Mesendoderm (in vitro differentiated cells): ENCODE measurements around the gene C1orf115.
A peak's percentile ranks its signal among the peaks of the same experiment; 100 is the strongest.

Experiments
- DNase-seq: peaks from one replicate; pipeline ENCODE4 v3.0.0; 2013
- H2AK5ac ChIP-seq: 2 replicates; pipeline ENCODE4 v1.6.1; 2013; ENCODE audit warnings: low read length, inconsistent platforms
- H2BK120ac ChIP-seq: 2 replicates; pipeline ENCODE4 v1.6.1; 2013; ENCODE audit warnings: low read depth, mild to moderate bottlenecking, low read length, moderate library complexity, mixed read lengths
- H2BK15ac ChIP-seq: replicated peaks from 2 replicates; pipeline ENCODE4 v1.6.1; 2013; ENCODE audit warnings: low read depth, mild to moderate bottlenecking, moderate library complexity
- H2BK5ac ChIP-seq: 2 replicates; pipeline ENCODE4 v1.6.1; 2013; ENCODE audit warnings: low read length, inconsistent platforms
- H3K18ac ChIP-seq: 2 replicates; pipeline ENCODE4 v1.6.1; 2013; ENCODE audit warnings: mild to moderate bottlenecking, low read length, mixed read lengths
- H3K23ac ChIP-seq: one replicate; pipeline ENCODE4 v1.6.1; 2013; ENCODE audit warnings: low read length
- H3K27ac ChIP-seq: 2 replicates; pipeline ENCODE4 v1.5.1; 2013; ENCODE audit warnings: low read depth, mild to moderate bottlenecking, inconsistent platforms, low read length, moderate library complexity
- H3K27me3 ChIP-seq: 2 replicates; pipeline ENCODE4 v1.6.1; 2013; ENCODE audit warnings: low read length, control low read depth, mild to moderate bottlenecking, inconsistent platforms; ENCODE audit not compliant: insufficient read depth, poor library complexity
- H3K36me3 ChIP-seq: 2 replicates; pipeline ENCODE4 v1.6.1; 2013; ENCODE audit warnings: low read length, inconsistent platforms; ENCODE audit not compliant: control insufficient read depth, insufficient read depth
- H3K4ac ChIP-seq: one replicate; pipeline ENCODE4 v1.6.1; 2013; ENCODE audit warnings: low read depth, mild to moderate bottlenecking, low read length, moderate library complexity
- H3K4me1 ChIP-seq: 2 replicates; pipeline ENCODE4 v1.6.1; 2013; ENCODE audit warnings: low read depth, low read length, inconsistent platforms; ENCODE audit not compliant: control insufficient read depth
- H3K4me2 ChIP-seq: 2 replicates; pipeline ENCODE4 v1.6.1; 2013; ENCODE audit warnings: low read length
- H3K4me3 ChIP-seq: 2 replicates; pipeline ENCODE4 v1.5.1; 2013; ENCODE audit warnings: mild to moderate bottlenecking, low read length
- H3K56ac ChIP-seq: one replicate; pipeline ENCODE4 v1.6.1; 2013; ENCODE audit warnings: low read length
- H3K79me1 ChIP-seq: 2 replicates; pipeline ENCODE4 v1.6.1; 2013; ENCODE audit warnings: low read length, inconsistent platforms
- H3K79me2 ChIP-seq: 2 replicates; pipeline ENCODE4 v1.6.1; 2013; ENCODE audit warnings: mild to moderate bottlenecking, low read length; ENCODE audit not compliant: control insufficient read depth, insufficient read depth
- H3K9ac ChIP-seq: 2 replicates; pipeline ENCODE4 v1.6.1; 2013; ENCODE audit warnings: low read length, inconsistent platforms
- H4K5ac ChIP-seq: one replicate; pipeline ENCODE4 v1.6.1; 2013; ENCODE audit warnings: low read length
- H4K8ac ChIP-seq: one replicate; pipeline ENCODE4 v1.6.1; 2013; ENCODE audit warnings: low read depth, mild to moderate bottlenecking, control low read depth, low read length, moderate library complexity
- WGBS: extraction: QIAGEN DNeasy Blood & Tissue Kit; methylation state at CpG from one replicate; pipeline ENCODE4 v1.1.7; 2013; ENCODE audit warnings: low lambda C conversion rate, missing lambda C conversion rate; ENCODE audit not compliant: insufficient coverage; ENCODE audit errors: extremely low coverage; 5-methylcytosine and 5-hydroxymethylcytosine counted together

The C1orf115 gene

GRCh38 chr1:220700556-220701179 is 10.5 kb downstream of the C1orf115 start:
- Histone ChIP-seq H3K4ac (no peak overlapping the region), H3K4me1 (no peaks in the 10 kb centered on the region), H2AK5ac (no peak overlapping the region), H3K4me2 (no peak overlapping the region), H3K4me3 (no peak overlapping the region), H2BK15ac (no peak overlapping the region), H2BK120ac (no peak overlapping the region), H3K79me2 (no peaks in the 10 kb centered on the region), H4K5ac (no peak overlapping the region), H3K56ac (no peak overlapping the region), H3K18ac (no peak overlapping the region), H3K27ac (no peak overlapping the region), H3K27me3 (no peaks in the 10 kb centered on the region), H3K36me3 (no peaks in the 10 kb centered on the region), H4K8ac (no peak overlapping the region), H3K23ac (no peak overlapping the region), H2BK5ac (no peak overlapping the region), H3K9ac (no peak overlapping the region), H3K79me1 (no peaks in the 10 kb centered on the region)
- DNase-seq, result peak; percentile 60
- no CpG with 5 or more reads among the region's 2 CpGs for WGBS

GRCh38 chr1:220701974-220702373 is 11.8 kb downstream of the C1orf115 start:
- no peak overlapping the region for H4K5ac ChIP-seq
- no CpG with 5 or more reads among the region's 6 CpGs for WGBS

GRCh38 chr1:220702733-220703270 is 12.6 kb downstream of the C1orf115 start:
- Histone ChIP-seq H3K4me1 (no peaks in the 10 kb centered on the region), H3K4ac (no peak overlapping the region), H2BK120ac (no peak overlapping the region), H4K8ac (no peak overlapping the region), H3K18ac (no peak overlapping the region), H3K79me2 (no peaks in the 10 kb centered on the region), H3K4me3 (no peak overlapping the region), H3K9ac (no peak overlapping the region), H3K79me1 (no peaks in the 10 kb centered on the region), H2BK5ac (no peak overlapping the region), H3K23ac (no peak overlapping the region), H2AK5ac (no peak overlapping the region), H3K4me2 (no peak overlapping the region), H3K27me3 (no peaks in the 10 kb centered on the region), H2BK15ac (no peak overlapping the region), H4K5ac (no peak overlapping the region), H3K36me3 (no peaks in the 10 kb centered on the region), H3K56ac (peak overlapping the region; percentile 22), H3K27ac (no peak overlapping the region)
- DNase-seq, result no peak
- no CpG with 5 or more reads among the region's 5 CpGs for WGBS

More at GRCh38 chr1:220701974-220702373, 11.8 kb downstream of the C1orf115 start:
- no peak overlapping the region for H3K4me2 ChIP-seq
- H2BK120ac ChIP-seq, result no peak overlapping the region
- H3K18ac ChIP-seq, result no peak overlapping the region
- no peak overlapping the region for H3K56ac ChIP-seq
- H2BK5ac ChIP-seq, result no peak overlapping the region
- H4K8ac ChIP-seq, result no peak overlapping the region
- no peak overlapping the region for H2BK15ac ChIP-seq
- no peak for DNase-seq
- H3K36me3 ChIP-seq, result no peaks in the 10 kb centered on the region
- no peak overlapping the region for H3K23ac ChIP-seq
- H2AK5ac ChIP-seq, result no peak overlapping the region
- no peaks in the 10 kb centered on the region for H3K4me1 ChIP-seq
- no peak overlapping the region for H3K9ac ChIP-seq
- no peaks in the 10 kb centered on the region for H3K27me3 ChIP-seq
- no peak overlapping the region for H3K4me3 ChIP-seq
- H3K27ac ChIP-seq, result no peak overlapping the region
- no peaks in the 10 kb centered on the region for H3K79me2 ChIP-seq
- H3K4ac ChIP-seq, result no peak overlapping the region
- no peaks in the 10 kb centered on the region for H3K79me1 ChIP-seq

GRCh38 chr1:220703305-220703704 is 13.1 kb downstream of the C1orf115 start:
- Histone ChIP-seq H4K8ac (no peak overlapping the region), H4K5ac (no peak overlapping the region), H3K18ac (no peak overlapping the region), H3K79me2 (no peaks in the 10 kb centered on the region), H3K9ac (no peak overlapping the region), H3K27ac (no peak overlapping the region), H2BK15ac (no peak overlapping the region), H3K4me3 (no peak overlapping the region), H3K36me3 (no peaks in the 10 kb centered on the region), H3K4me2 (no peak overlapping the region), H2AK5ac (no peak overlapping the region), H2BK5ac (no peak overlapping the region), H3K56ac (peak overlapping the region; percentile 22), H3K4me1 (no peaks in the 10 kb centered on the region), H2BK120ac (no peak overlapping the region), H3K79me1 (no peaks in the 10 kb centered on the region), H3K27me3 (no peaks in the 10 kb centered on the region), H3K23ac (no peak overlapping the region), H3K4ac (no peak overlapping the region)
- DNase-seq, result no peak
- WGBS, result no CpG with 5 or more reads among the region's 4 CpGs

- Histone ChIP-seq H3K4me2 (no peak overlapping the region), H2BK15ac (no peak overlapping the region), H3K23ac (no peak overlapping the region), H3K36me3 (no peaks in the 10 kb centered on the region), H3K4ac (no peak overlapping the region), H3K27ac (no peak overlapping the region), H3K4me3 (no peak overlapping the region), H3K9ac (no peak overlapping the region), H3K18ac (no peak overlapping the region), H3K27me3 (no peaks in the 10 kb centered on the region), H2BK5ac (no peak overlapping the region), H2BK120ac (no peak overlapping the region), H4K5ac (no peak overlapping the region), H3K79me1 (no peaks in the 10 kb centered on the region), H3K79me2 (no peaks in the 10 kb centered on the region), H3K4me1 (no peaks in the 10 kb centered on the region), H2AK5ac (no peak overlapping the region), H4K8ac (no peak overlapping the region), H3K56ac (no peak overlapping the region)
- WGBS, result no CpG with 5 or more reads among the region's 7 CpGs
- no peak for DNase-seq
Observed at GRCh38 chr1:220705782-220706181, 15.6 kb downstream of the C1orf115 start.

GRCh38 chr1:220706480-220706879 is 16.3 kb downstream of the C1orf115 start:
- Histone ChIP-seq H4K5ac (no peak overlapping the region), H3K9ac (no peak overlapping the region), H3K79me1 (no peaks in the 10 kb centered on the region), H3K79me2 (no peaks in the 10 kb centered on the region), H3K4me1 (no peaks in the 10 kb centered on the region), H2BK5ac (no peak overlapping the region), H3K18ac (no peak overlapping the region), H3K4me3 (no peak overlapping the region), H2BK15ac (no peak overlapping the region), H3K36me3 (no peaks in the 10 kb centered on the region), H4K8ac (no peak overlapping the region), H3K56ac (no peak overlapping the region), H3K27me3 (no peaks in the 10 kb centered on the region), H2AK5ac (no peak overlapping the region), H3K4ac (no peak overlapping the region), H3K4me2 (no peak overlapping the region), H3K23ac (no peak overlapping the region), H3K27ac (no peak overlapping the region), H2BK120ac (no peak overlapping the region)
- DNase-seq, result no peak
- no CpG with 5 or more reads among the region's 9 CpGs for WGBS
